Stimulated activated memory B cell treated with anti-CD40 and anti-IgM and Interleukin-4, amounts not matched to agents 10 μg/mL and 1 μg/mL and 100 μg/mL, for 72 hours (primary cell): ENCODE data around the gene PAXX.

Experiments used
- ATAC-seq: fragments of 150-1000 bp; cut with Tn5 transposase; 2 replicates; pipeline ENCODE4 v1.10.0; 2021
- H3K27ac Mint-ChIP-seq: one replicate; pipeline ENCODE4 v1.8.0; 2022; ENCODE audit warnings: mild to moderate bottlenecking, mixed read lengths
- H3K27me3 Mint-ChIP-seq: one replicate; pipeline ENCODE4 v1.8.0; 2022; ENCODE audit warnings: mixed read lengths
- H3K36me3 Mint-ChIP-seq: one replicate; pipeline ENCODE4 v1.8.0; 2022; ENCODE audit warnings: mixed read lengths
- H3K4me1 Mint-ChIP-seq: one replicate; pipeline ENCODE4 v1.8.0; 2022; ENCODE audit warnings: mixed read lengths
- H3K4me3 Mint-ChIP-seq: one replicate; pipeline ENCODE4 v1.8.0; 2022; ENCODE audit warnings: mild to moderate bottlenecking, moderate library complexity, mixed read lengths
- H3K9me3 Mint-ChIP-seq: one replicate; pipeline ENCODE4 v1.8.0; 2022; ENCODE audit warnings: mixed read lengths

Gene PAXX

GRCh38 chr9:136982232-136983051, 9.8 kb upstream of the PAXX start, which contains the start of gene LCNL1:
LCNL1 (plus strand) TSS chr9:136982993; CDS start chr9:136983587, 594 bp downstream.
- Mint-ChIP-seq H3K36me3 (no peaks in the 10 kb centered on the region), H3K4me3 (no peak within 1 kb of the TSS), H3K9me3 (no peaks in the 10 kb centered on the region), H3K4me1 (no peaks in the 10 kb centered on the region), H3K27ac (no peak within 1 kb of the TSS), H3K27me3 (peaks cover 67% of the 10 kb centered on the region)
- ATAC-seq = no peak

- Mint-ChIP-seq H3K9me3 (no peaks in the 10 kb centered on the region), H3K36me3 (peaks cover 5% of the 10 kb centered on the region), H3K27ac (no peak overlapping the region), H3K4me3 (no peak overlapping the region), H3K4me1 (no peaks in the 10 kb centered on the region), H3K27me3 (peaks cover 71% of the 10 kb centered on the region)
- ATAC-seq = no peak
Observed at GRCh38 chr9:136983167-136983566, 9.1 kb upstream of the PAXX start.

- no peak for ATAC-seq
- peaks cover 5% of the 10 kb centered on the region for H3K36me3 Mint-ChIP-seq
- H3K4me3 Mint-ChIP-seq = no peak overlapping the region
- H3K27me3 Mint-ChIP-seq = peaks cover 73% of the 10 kb centered on the region
- H3K27ac Mint-ChIP-seq = no peak overlapping the region
- no peaks in the 10 kb centered on the region for H3K4me1 Mint-ChIP-seq
- H3K9me3 Mint-ChIP-seq = no peaks in the 10 kb centered on the region
Observed at GRCh38 chr9:136983656-136984314, 8.4 kb upstream of the PAXX start.

- no peaks in the 10 kb centered on the region for H3K9me3 Mint-ChIP-seq
- no peak overlapping the region for H3K27ac Mint-ChIP-seq
- peaks cover 5% of the 10 kb centered on the region for H3K36me3 Mint-ChIP-seq
- H3K4me1 Mint-ChIP-seq = no peaks in the 10 kb centered on the region
- peaks cover 73% of the 10 kb centered on the region for H3K27me3 Mint-ChIP-seq
- no peak overlapping the region for H3K4me3 Mint-ChIP-seq
- no peak for ATAC-seq
Observed at GRCh38 chr9:136984464-136985026, 7.7 kb upstream of the PAXX start.

- peaks cover 5% of the 10 kb centered on the region for H3K36me3 Mint-ChIP-seq
- peaks cover 67% of the 10 kb centered on the region for H3K27me3 Mint-ChIP-seq
- H3K4me3 Mint-ChIP-seq = no peak overlapping the region
- H3K27ac Mint-ChIP-seq = no peak overlapping the region
- H3K9me3 Mint-ChIP-seq = no peaks in the 10 kb centered on the region
- ATAC-seq = peak; percentile 5
- no peaks in the 10 kb centered on the region for H3K4me1 Mint-ChIP-seq
Observed at GRCh38 chr9:136985027-136985602, 7.1 kb upstream of the PAXX start.

- peaks cover 60% of the 10 kb centered on the region for H3K27me3 Mint-ChIP-seq
- ATAC-seq = no peak
- peaks cover 5% of the 10 kb centered on the region for H3K36me3 Mint-ChIP-seq
- H3K9me3 Mint-ChIP-seq = no peaks in the 10 kb centered on the region
- no peak overlapping the region for H3K27ac Mint-ChIP-seq
- H3K4me1 Mint-ChIP-seq = no peaks in the 10 kb centered on the region
- no peak overlapping the region for H3K4me3 Mint-ChIP-seq
Observed at GRCh38 chr9:136985853-136986252, 6.4 kb upstream of the PAXX start.

- H3K27me3 Mint-ChIP-seq = peaks cover 30% of the 10 kb centered on the region
- no peak overlapping the region for H3K27ac Mint-ChIP-seq
- ATAC-seq = no peak
- H3K4me1 Mint-ChIP-seq = peaks cover 15% of the 10 kb centered on the region
- H3K9me3 Mint-ChIP-seq = no peaks in the 10 kb centered on the region
- peaks cover 5% of the 10 kb centered on the region for H3K36me3 Mint-ChIP-seq
- no peak overlapping the region for H3K4me3 Mint-ChIP-seq
Observed at GRCh38 chr9:136988872-136989271, 3.4 kb upstream of the PAXX start.

GRCh38 chr9:136990242-136990911, 1.8 kb upstream of the PAXX start:
- peaks cover 17% of the 10 kb centered on the region for H3K27me3 Mint-ChIP-seq
- ATAC-seq = no peak
- H3K36me3 Mint-ChIP-seq = peaks cover 5% of the 10 kb centered on the region
- peaks cover 18% of the 10 kb centered on the region for H3K4me1 Mint-ChIP-seq
- H3K27ac Mint-ChIP-seq = no peak overlapping the region
- no peak overlapping the region for H3K4me3 Mint-ChIP-seq
- H3K9me3 Mint-ChIP-seq = no peaks in the 10 kb centered on the region

GRCh38 chr9:136992819-136993369, 672 bp downstream of the PAXX start:
- peak overlapping the region; percentile 87 for H3K4me3 Mint-ChIP-seq
- peaks cover 10% of the 10 kb centered on the region for H3K27me3 Mint-ChIP-seq
- ATAC-seq = no peak
- H3K36me3 Mint-ChIP-seq = peaks cover 2% of the 10 kb centered on the region
- H3K9me3 Mint-ChIP-seq = no peaks in the 10 kb centered on the region
- H3K27ac Mint-ChIP-seq = peak overlapping the region; percentile 85
- H3K4me1 Mint-ChIP-seq = peaks cover 39% of the 10 kb centered on the region

- Mint-ChIP-seq H3K4me3 (peak overlapping the region; percentile 87), H3K27ac (no peak overlapping the region), H3K27me3 (peaks cover 10% of the 10 kb centered on the region)
Observed at GRCh38 chr9:136994180-136994887, 2.1 kb downstream of the PAXX start.

GRCh38 chr9:136994888-136995230, 2.6 kb downstream of the PAXX start:
- ATAC-seq = no peak
- H3K27me3 Mint-ChIP-seq = peaks cover 10% of the 10 kb centered on the region
- no peaks in the 10 kb centered on the region for H3K36me3 Mint-ChIP-seq
- no peak overlapping the region for H3K4me3 Mint-ChIP-seq
- no peak overlapping the region for H3K27ac Mint-ChIP-seq
- H3K9me3 Mint-ChIP-seq = no peaks in the 10 kb centered on the region
- H3K4me1 Mint-ChIP-seq = peaks cover 57% of the 10 kb centered on the region

More at GRCh38 chr9:136994180-136994887, 2.1 kb downstream of the PAXX start:
- Mint-ChIP-seq H3K36me3 (no peaks in the 10 kb centered on the region), H3K9me3 (no peaks in the 10 kb centered on the region), H3K4me1 (peaks cover 52% of the 10 kb centered on the region)
- ATAC-seq = no peak

GRCh38 chr9:136995362-136995761, 3.1 kb downstream of the PAXX start:
- Mint-ChIP-seq H3K36me3 (no peaks in the 10 kb centered on the region), H3K4me1 (peaks cover 62% of the 10 kb centered on the region), H3K27ac (no peak overlapping the region), H3K9me3 (no peaks in the 10 kb centered on the region), H3K4me3 (no peak overlapping the region), H3K27me3 (peaks cover 10% of the 10 kb centered on the region)
- ATAC-seq = no peak

GRCh38 chr9:136995772-136996311, 3.6 kb downstream of the PAXX start:
- Mint-ChIP-seq H3K36me3 (no peaks in the 10 kb centered on the region), H3K9me3 (no peaks in the 10 kb centered on the region), H3K4me1 (peaks cover 67% of the 10 kb centered on the region), H3K27me3 (peaks cover 10% of the 10 kb centered on the region), H3K4me3 (peak overlapping the region; percentile 43), H3K27ac (peak overlapping the region; percentile 64)
- no peak for ATAC-seq
